Measurements from ENCODE around the gene KIF13A.

- TF ChIP-seq EP300 (IDR thresholded peaks at IDR 0.05) (no peak), POLR2AphosphoS5 (IDR thresholded peaks at IDR 0.05) (no peak)
Measured at GRCh38 chr6:17839513-17840223, 147.8 kb downstream of the KIF13A start.
